ENCODE data around the gene NEK6. TPM values are rescaled to one million over a fixed set of nuclear protein-coding genes. Genes with fewer than 3 reads are reported as not detected.

NEK6 gene
- total RNA-seq, 2 experiments from 2014 or later = 5.6 to 16.4 TPM

- DNase-seq (ENCODE audit: low spot score) = no peak
- Histone ChIP-seq H3K79me2 (ENCODE audit: insufficient read depth, low read depth, low read length) (peaks cover 11% of the 10 kb centered on the region; the same call in 1 of the 2 replicates), H3K9me3 (ENCODE audit: low read length) (0 out of 2 replicates have a peak, but pooled peaks cover 6% of the 10 kb centered on the region), H3K4me2 (ENCODE audit: low read length) (no peak overlapping the region), H3K36me3 (ENCODE audit: insufficient read depth, low read length) (peaks cover 58% of the 10 kb centered on the region), H3K27ac (ENCODE audit: low read depth, low read length, poor library complexity, severe bottlenecking) (no peak overlapping the region), H2AFZ (ENCODE audit: low read length) (no peak overlapping the region), H3K9me2 (ENCODE audit: insufficient read depth, low read length) (no peaks in the 10 kb centered on the region), H3K4me1 (ENCODE audit: insufficient read depth, low read length, poor library complexity, severe bottlenecking) (no peaks in the 10 kb centered on the region), H4K20me1 (ENCODE audit: insufficient read depth, low read length) (peaks cover 5% of the 10 kb centered on the region; the same call in 1 of the 2 replicates), H3K4me3 (ENCODE audit: low read depth, low read length, poor library complexity, severe bottlenecking) (no peak overlapping the region)
- POLR2A ChIA-PET = interaction anchor here (0.5 to 0.6 kb wide), 2 partner anchors 763 to 835 kb away, joined by 3 to 4 read pairs; no protein-coding TSS in a partner anchor
- BruUV-seq (replicated peaks) = no TSS peak
- no peak for TF ChIP-seq EZH2phosphoT487 (IDR thresholded peaks at IDR 0.05; ENCODE audit: borderline replicate concordance, low read depth, low read length)
- intact Hi-C loops (cut with micrococcal nuclease; ENCODE audit: unreplicated experiment) = no loop called here
- CTCF ChIA-PET (ENCODE audit: unreplicated experiment) = no interaction called here
Observed at GRCh38 chr9:124370896-124371582, 113.3 kb downstream of the NEK6 start.

DNA sequence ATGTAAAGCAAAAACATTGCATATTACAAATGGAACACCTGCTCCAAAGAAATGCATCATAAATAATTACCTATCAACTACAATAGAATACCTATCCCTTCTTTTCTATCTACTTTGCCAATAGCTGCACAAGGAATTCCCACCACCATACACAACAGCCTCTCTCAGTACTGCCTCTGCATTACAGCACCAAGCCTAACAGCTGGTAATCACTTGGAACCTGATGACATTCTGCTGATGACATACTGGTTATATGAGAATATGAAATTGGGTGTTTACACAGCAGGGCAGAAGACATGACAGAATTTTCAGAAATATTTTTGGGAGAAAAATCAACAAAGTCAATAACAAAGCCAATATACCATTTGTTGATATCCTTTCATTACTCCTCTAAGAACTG, 114.3 kb downstream of the NEK6 start:
- H2AFZ ChIP-seq (ENCODE audit: low read length) = no peak overlapping the region
- H3K36me3 ChIP-seq (ENCODE audit: insufficient read depth, low read length) = peaks cover 61% of the 10 kb centered on the region
- ChIA-PET CTCF (ENCODE audit: unreplicated experiment) (no interaction called here), POLR2A (no interaction called here)
- TF ChIP-seq EZH2phosphoT487 (IDR thresholded peaks at IDR 0.05; ENCODE audit: borderline replicate concordance, low read depth, low read length) (no peak), CTCF (conservative IDR thresholded peaks at IDR 0.05; ENCODE audit: low read length) (no peak)
- H3K79me2 ChIP-seq (ENCODE audit: insufficient read depth, low read depth, low read length) = peaks cover 11% of the 10 kb centered on the region; the same call in 1 of the 2 replicates
- H3K4me1 ChIP-seq (ENCODE audit: insufficient read depth, low read length, poor library complexity, severe bottlenecking) = no peaks in the 10 kb centered on the region
- no peak for DNase-seq (ENCODE audit: low spot score)
- H3K4me2 ChIP-seq (ENCODE audit: low read length) = no peak overlapping the region
- intact Hi-C loops (cut with micrococcal nuclease; ENCODE audit: unreplicated experiment) = no loop called here
- H3K9me3 ChIP-seq (ENCODE audit: low read length) = 0 out of 2 replicates have a peak, but pooled peaks cover 6% of the 10 kb centered on the region
- H3K4me3 ChIP-seq (ENCODE audit: low read depth, low read length, poor library complexity, severe bottlenecking) = no peak overlapping the region
- H3K27ac ChIP-seq (ENCODE audit: low read depth, low read length, poor library complexity, severe bottlenecking) = no peak overlapping the region
- no TSS peak for BruUV-seq (replicated peaks)
- no peaks in the 10 kb centered on the region for H3K9me2 ChIP-seq (ENCODE audit: insufficient read depth, low read length)
- H4K20me1 ChIP-seq (ENCODE audit: insufficient read depth, low read length) = peaks cover 5% of the 10 kb centered on the region; the same call in 1 of the 2 replicates

- no peak for TF ChIP-seq EZH2phosphoT487 (IDR thresholded peaks at IDR 0.05; ENCODE audit: borderline replicate concordance, low read depth, low read length)
- H3K36me3 ChIP-seq (ENCODE audit: insufficient read depth, low read length) = peaks cover 52% of the 10 kb centered on the region
- DNase-seq (ENCODE audit: low spot score) = no peak
- ChIA-PET CTCF (ENCODE audit: unreplicated experiment) (interaction anchor here (0.5 kb wide), 1 partner anchor 108 kb away, joined by 6 read pairs; no protein-coding TSS in a partner anchor), POLR2A (no interaction called here)
- H3K27ac ChIP-seq (ENCODE audit: low read depth, low read length, poor library complexity, severe bottlenecking) = no peak overlapping the region
- H3K9me3 ChIP-seq (ENCODE audit: low read length) = 0 out of 2 replicates have a peak, but pooled peaks cover 6% of the 10 kb centered on the region
- H3K4me2 ChIP-seq (ENCODE audit: low read length) = no peak overlapping the region
- H3K79me2 ChIP-seq (ENCODE audit: insufficient read depth, low read depth, low read length) = peaks cover 8% of the 10 kb centered on the region; the same call in 1 of the 2 replicates
- intact Hi-C loops (cut with micrococcal nuclease; ENCODE audit: unreplicated experiment) = no loop called here
- H3K9me2 ChIP-seq (ENCODE audit: insufficient read depth, low read length) = no peaks in the 10 kb centered on the region
- no TSS peak for BruUV-seq (replicated peaks)
- H3K4me1 ChIP-seq (ENCODE audit: insufficient read depth, low read length, poor library complexity, severe bottlenecking) = no peaks in the 10 kb centered on the region
- H3K4me3 ChIP-seq (ENCODE audit: low read depth, low read length, poor library complexity, severe bottlenecking) = no peak overlapping the region
- H4K20me1 ChIP-seq (ENCODE audit: insufficient read depth, low read length) = peaks cover 5% of the 10 kb centered on the region; the same call in 1 of the 2 replicates
- no peak overlapping the region for H2AFZ ChIP-seq (ENCODE audit: low read length)
Observed at GRCh38 chr9:124373386-124373785, 115.6 kb downstream of the NEK6 start.
